8988T (cell line): ENCODE results near the gene RAB17.
A peak's percentile ranks its signal among the peaks of the same experiment; 100 is the strongest.

Source experiments
- DNase-seq: peaks from one replicate; pipeline ENCODE4 v3.0.0; 2011

Gene RAB17

GRCh38 chr2:237575869-237576862 lies 14.4 kb downstream of the RAB17 start:
- no peak for DNase-seq

DNA sequence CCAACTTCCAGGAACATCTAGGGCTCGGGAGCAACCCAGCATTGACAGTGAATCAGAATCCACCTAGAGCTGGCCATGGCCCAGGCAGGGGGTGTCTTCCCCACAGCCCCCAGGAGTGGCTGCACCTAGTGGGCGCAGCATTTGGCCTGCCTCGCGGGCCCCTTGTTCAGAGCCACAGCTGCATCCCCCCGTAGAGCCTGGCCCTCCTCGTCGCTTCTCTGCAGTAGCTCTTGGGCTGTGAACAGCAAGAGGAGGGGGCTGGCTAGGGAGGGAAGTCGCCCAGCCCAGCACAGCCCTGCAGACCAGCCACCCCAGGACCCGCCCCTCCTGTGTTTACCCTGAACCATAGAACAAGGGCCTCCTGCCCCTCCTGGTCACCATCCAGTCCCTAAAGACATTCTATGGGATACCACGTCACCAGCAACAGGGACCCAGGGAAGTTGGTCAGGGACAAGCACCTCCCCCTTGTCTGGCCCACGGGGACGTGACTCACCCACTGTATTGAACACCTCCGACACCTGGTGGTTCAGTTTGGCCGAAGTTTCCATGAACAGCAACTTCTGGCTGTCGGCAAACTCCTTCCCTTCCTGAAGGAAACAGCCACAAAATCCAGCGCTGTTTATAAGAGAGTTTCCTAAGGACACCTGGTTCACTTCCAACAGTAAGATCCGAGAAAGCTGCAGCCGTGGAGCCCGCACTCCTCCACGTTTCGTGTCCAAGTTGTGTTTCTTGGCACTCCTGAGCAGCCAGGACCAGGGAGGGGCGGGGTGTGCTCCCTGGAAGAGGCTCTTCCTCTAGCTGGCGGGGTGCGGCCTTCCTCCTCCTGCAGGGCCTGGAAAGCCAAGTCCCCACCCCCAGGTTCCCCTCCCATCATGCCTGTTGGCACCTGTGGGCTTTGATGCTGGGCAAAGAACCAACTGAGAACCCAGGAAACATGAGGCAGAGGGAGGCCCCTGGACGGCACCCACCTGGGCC lies 15.4 kb downstream of the RAB17 start:
- DNase-seq = no peak

DNA sequence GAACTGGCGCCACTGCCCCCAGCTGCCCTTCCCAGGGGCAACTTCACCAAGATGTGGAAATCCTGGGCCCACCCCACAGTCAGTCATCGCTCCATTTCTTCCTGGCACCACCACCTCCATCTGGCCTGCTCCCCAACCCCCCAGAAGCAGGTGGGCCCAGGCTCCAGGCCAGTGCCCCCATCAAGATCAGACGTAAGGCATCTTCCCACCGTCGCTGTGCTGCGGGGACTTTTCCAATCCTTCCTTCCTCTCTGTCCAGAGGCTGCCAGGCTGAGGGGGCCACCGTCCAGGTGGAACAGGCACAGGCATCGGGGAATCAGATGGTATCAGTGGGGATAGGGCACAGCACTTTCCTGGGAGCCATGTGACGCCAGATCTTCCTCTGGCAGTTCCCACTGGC lies 16.1 kb downstream of the RAB17 start:
- DNase-seq = no peak

DNA sequence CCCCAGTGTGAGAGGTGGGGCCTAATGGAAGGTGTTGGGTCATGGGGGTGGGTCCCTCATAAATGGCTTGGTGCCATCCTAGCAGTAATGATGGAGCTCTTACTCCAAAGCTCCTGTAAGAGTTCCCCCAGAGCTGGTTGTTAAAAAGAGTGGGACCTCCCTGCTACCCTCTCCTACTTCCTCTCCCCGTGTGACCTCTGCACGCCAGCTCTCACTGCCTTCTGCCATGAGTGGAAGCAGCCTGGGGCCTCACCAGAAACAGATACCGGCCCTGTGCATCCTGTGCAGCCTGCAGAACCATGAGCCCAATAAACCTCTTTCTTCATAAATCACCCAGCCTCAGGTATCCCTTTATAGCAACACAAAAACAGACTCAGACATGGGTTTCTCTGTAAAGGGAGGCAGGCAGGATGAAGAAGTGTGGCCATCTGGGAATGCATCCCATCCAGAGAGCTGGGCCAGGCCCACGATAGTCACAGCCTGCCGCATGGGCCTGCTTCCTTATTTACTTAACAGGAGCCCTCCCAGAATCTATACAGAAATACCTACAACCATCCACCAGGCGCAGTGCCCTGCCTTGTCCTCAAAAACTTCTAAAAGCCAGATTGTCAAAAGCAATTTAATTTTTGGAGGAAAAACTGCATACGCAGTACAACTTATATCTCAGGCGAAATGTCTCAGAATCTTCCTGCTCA lies 16.7 kb downstream of the RAB17 start:
- no peak for DNase-seq

- DNase-seq = no peak
Observed at GRCh38 chr2:237572742-237573101, 17.8 kb downstream of the RAB17 start.

- peak; percentile 99 for DNase-seq
Observed at GRCh38 chr2:237572021-237572741, 18.4 kb downstream of the RAB17 start.

DNA sequence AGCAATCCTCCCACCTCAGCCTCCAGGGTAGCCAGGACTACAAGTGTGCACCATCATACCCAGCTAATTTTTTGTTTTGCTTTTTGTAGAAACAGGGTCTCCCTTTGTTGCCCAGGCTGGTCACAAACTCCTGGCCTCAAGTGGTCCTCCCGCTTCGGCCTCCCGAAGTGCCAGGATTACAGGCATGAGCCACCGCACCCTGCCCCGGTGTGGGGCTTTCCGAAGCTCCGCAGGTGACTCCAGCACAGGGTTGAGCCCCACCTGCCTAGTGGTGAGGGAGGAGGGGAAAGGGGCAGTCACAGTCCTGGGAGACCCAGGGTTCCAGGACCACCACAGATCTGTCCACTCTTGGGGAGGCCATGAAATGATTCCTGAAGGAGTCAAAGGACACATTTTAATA lies 19.0 kb downstream of the RAB17 start:
- no peak for DNase-seq

DNA sequence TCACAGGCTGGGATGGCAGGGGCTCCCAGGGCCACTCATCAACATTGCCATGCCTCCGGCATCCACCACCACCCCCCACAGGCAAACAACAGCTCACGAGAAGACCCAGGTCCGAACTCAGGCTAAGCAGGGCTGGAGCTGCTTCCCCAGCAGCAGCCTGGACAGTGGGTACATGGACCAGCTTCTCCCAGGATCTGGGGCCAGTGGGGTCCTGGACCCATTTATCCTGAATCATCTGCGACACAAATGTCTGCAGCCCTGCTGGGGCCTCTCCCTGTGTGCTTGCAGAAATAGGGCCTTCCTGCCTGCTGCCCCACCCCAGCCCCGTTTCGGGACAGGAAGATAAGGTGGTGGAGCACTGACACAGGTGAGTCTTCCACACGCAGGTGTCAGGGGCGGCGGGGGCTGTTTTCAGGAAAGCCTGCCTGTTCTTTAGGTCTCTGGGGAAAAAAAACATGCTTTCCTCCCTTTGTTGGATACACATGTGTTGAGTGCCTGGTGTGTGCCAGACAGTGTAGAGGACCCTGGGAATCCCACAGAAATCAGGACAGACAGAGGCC lies 19.7 kb downstream of the RAB17 start:
- no peak for DNase-seq

GRCh38 chr2:237569896-237570295 lies 20.6 kb downstream of the RAB17 start:
- no peak for DNase-seq

DNA sequence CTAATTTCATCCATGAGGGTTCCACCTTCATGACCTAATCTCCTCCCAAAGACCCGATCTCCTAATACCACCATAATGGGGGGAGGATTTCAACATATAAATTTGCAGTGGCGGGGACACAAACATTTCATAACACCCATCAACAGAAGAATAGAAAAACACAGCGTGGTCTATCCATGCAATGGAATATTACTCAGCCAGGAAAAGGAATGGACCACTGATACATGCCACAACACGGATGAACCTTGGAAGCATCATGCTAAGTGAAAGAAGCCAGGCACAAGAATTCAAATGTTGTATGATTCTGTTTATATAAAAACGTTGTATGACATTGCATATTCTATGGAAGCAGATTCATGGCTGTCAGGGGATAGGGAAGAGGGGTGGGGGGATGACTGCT lies 21.5 kb downstream of the RAB17 start:
- no peak for DNase-seq

- no peak for DNase-seq
Observed at GRCh38 chr2:237568121-237568660, 22.3 kb downstream of the RAB17 start.

- no peak for DNase-seq
Observed at GRCh38 chr2:237567276-237568029, 23.1 kb downstream of the RAB17 start.

GRCh38 chr2:237566401-237567235 lies 23.9 kb downstream of the RAB17 start, which contains the start of gene PRLH:
Gene PRLH, plus strand, starts transcription at chr2:237566574. Its CDS starts 0 bp downstream, at chr2:237566574.
- DNase-seq = no peak

- no peak for DNase-seq
Observed at GRCh38 chr2:237565974-237566373, 24.6 kb downstream of the RAB17 start.

GRCh38 chr2:237564526-237565131 lies 25.9 kb downstream of the RAB17 start:
- DNase-seq = no peak

GRCh38 chr2:237563816-237564215 lies 26.7 kb downstream of the RAB17 start:
- DNase-seq = no peak

DNA sequence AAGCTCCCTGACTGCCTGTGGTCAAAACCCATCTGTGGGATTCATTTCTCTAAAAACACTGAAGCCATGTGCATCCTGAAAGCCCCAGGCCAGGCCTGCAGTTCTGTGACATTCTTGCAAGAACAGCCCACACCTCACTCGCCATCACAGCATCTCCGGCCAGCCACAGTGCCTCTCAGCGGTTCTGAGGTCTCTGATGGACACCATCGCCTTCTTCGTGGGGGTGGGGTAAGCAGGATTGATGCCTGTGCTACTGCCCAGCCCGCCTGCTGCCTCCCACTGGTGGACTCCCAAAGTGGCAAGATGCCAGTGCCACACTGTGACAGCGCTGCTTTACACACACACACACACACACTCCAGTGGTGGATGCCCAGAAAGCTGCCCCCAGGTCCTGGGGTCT lies 29.3 kb downstream of the RAB17 start:
- DNase-seq = no peak

DNA sequence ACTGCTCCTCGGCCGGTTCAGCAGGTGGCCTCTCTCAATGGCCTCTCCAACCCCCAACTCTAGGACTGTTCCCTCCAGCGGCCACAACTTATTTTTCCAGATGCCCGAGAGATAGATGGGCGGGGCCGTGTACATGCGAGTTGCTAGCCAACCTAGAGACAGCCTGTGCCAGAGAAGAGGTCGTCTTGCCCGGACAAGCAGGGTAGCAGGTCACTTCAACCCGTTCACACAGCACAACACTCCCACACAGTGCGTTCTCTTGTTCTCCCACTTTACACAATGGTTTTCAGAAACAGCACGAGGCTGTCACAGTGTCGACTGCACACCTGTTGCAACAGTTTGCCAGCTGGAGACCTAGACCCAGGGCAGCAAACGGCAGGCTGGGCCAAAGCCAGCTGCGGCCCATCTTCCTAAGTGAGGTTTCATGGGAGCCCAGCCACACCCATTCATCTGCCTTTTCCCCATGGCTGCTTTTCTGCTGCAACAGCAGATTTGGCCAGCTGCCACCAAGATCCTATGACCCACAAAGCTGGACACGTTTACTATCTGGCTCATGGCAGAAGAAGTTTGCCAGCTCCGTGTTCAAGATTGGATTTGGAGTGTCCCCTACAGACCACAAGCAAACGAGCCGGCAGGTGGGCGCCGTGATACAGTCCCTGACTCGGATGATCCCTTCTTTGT lies 31.4 kb downstream of the RAB17 start:
- no peak for DNase-seq

DNA sequence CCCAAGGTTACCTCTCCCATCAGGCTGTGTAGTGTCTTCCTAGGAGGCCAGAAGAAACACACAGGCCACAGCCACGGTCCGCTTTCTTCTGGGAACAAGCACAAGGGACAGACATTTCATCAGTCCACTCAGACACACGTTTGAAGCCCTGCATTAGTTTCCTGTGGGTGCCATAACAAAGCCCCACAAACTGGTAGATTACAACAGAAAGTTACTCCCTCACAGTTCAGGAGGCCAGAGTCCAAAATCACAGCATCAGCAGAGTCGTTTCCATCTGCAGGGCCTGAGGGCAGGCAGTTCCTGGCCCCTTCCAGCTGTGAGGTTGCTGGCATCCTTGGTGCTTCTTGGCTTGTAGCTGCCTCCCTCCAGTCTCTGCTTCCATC lies 32.9 kb downstream of the RAB17 start:
- no peak for DNase-seq
